ENCODE results near the gene MFSD2B. TPM values are rescaled to one million over a fixed set of nuclear protein-coding genes. Genes with fewer than 3 reads are reported as not detected.
A peak's percentile ranks its signal among the peaks of the same experiment; 100 is the strongest.

MFSD2B gene, protein sequence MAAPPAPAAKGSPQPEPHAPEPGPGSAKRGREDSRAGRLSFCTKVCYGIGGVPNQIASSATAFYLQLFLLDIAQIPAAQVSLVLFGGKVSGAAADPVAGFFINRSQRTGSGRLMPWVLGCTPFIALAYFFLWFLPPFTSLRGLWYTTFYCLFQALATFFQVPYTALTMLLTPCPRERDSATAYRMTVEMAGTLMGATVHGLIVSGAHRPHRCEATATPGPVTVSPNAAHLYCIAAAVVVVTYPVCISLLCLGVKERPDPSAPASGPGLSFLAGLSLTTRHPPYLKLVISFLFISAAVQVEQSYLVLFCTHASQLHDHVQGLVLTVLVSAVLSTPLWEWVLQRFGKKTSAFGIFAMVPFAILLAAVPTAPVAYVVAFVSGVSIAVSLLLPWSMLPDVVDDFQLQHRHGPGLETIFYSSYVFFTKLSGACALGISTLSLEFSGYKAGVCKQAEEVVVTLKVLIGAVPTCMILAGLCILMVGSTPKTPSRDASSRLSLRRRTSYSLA
- 0.38 TPM for total RNA-seq
- long read RNA-seq, partial matches to known transcripts, result 2 of 9 reads
- long read RNA-seq, other reads (novel, unspliced or antisense), result 7 of 9 reads

DNA sequence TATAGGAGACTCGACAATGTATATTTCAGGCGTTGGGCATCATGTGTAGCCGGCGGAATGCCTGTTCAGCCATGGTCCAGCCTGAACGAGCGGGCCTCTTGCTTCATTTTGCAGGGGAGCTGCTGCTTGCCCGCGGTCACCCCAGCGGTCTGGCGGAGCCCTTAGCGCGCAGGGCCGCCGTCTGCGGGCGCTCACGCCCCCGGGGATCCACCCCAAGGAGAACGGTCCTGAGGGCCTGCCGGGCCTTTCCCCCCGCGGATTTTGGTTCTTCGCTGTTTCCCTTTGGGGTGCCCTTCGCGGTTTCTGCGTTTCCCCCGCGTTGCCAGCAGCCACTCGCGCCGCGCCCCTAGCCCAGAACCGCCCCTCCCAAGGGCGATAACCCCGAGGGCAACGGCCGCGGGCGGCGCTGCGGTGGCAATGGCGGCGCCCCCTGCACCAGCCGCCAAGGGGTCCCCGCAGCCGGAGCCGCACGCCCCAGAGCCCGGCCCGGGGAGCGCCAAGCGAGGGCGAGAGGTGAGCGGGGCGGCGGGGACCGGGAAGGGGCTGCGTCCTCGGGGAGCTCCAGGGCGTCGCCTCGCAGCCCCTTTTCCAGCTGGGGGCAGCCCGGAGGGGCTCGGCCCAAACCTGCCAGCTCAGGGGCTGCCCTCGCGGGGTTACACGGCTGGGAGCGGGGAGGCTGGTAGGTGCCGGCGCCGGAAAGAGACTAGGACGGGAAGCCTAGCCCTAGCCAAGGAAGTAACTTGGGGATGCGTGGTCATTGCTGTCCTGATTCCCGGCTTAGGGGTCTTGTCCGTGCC lies at the start of gene MFSD2B:
Gene MFSD2B, plus strand, starts transcription at position 406 of the 797 bp plus-strand sequence. Its CDS starts 12 bp downstream, at position 418.
- Histone ChIP-seq H3K27ac (no peak within 1 kb of the TSS), H3K36me3 (no peaks in the 10 kb centered on the region), H3K4me1 (peaks cover 14% of the 10 kb centered on the region), H3K27me3 (ENCODE audit: low read depth) (peaks cover 31% of the 10 kb centered on the region), H3K4me3 (peak within 1 kb of the TSS; percentile 44), H3K9me3 (no peaks in the 10 kb centered on the region)
- TF ChIP-seq, protein P1, sequence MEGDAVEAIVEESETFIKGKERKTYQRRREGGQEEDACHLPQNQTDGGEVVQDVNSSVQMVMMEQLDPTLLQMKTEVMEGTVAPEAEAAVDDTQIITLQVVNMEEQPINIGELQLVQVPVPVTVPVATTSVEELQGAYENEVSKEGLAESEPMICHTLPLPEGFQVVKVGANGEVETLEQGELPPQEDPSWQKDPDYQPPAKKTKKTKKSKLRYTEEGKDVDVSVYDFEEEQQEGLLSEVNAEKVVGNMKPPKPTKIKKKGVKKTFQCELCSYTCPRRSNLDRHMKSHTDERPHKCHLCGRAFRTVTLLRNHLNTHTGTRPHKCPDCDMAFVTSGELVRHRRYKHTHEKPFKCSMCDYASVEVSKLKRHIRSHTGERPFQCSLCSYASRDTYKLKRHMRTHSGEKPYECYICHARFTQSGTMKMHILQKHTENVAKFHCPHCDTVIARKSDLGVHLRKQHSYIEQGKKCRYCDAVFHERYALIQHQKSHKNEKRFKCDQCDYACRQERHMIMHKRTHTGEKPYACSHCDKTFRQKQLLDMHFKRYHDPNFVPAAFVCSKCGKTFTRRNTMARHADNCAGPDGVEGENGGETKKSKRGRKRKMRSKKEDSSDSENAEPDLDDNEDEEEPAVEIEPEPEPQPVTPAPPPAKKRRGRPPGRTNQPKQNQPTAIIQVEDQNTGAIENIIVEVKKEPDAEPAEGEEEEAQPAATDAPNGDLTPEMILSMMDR (IDR thresholded peaks at IDR 0.05), result no peak
- ATAC-seq (peak; percentile 47 to 55), DNase-seq (no peak)
- intact Hi-C loops (cut with DNase I), result no loop called here

DNA sequence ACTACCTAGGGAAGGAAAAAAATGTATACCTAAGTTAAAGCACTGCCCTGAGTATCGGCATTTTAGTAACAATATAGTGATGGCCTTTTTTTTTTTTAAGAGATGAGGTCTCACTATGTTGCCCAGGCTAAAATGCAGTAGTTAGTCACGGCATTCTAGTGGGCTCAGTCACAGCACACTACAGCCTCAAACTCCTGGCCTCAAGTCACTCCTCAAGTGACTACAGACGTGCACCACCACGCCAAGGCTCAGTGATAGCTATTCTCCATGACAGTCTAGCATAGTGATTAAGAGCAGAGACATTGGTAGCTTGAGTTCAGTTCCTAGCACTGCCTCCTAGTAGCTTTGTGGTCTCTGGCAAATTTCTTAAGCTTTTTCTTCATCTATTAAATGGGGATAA lies 42.0 kb upstream of the MFSD2B start:
- ATAC-seq (no peak), DNase-seq (no peak)
- intact Hi-C loops (cut with DNase I), result no loop called here
- Histone ChIP-seq H3K4me1 (no peaks in the 10 kb centered on the region), H3K9me3 (no peaks in the 10 kb centered on the region), H3K36me3 (peaks cover 12% of the 10 kb centered on the region), H3K4me3 (no peak overlapping the region), H3K27ac (no peak overlapping the region), H3K27me3 (ENCODE audit: low read depth) (no peaks in the 10 kb centered on the region)
- TF ChIP-seq, protein P1 (IDR thresholded peaks at IDR 0.05), result no peak

DNA sequence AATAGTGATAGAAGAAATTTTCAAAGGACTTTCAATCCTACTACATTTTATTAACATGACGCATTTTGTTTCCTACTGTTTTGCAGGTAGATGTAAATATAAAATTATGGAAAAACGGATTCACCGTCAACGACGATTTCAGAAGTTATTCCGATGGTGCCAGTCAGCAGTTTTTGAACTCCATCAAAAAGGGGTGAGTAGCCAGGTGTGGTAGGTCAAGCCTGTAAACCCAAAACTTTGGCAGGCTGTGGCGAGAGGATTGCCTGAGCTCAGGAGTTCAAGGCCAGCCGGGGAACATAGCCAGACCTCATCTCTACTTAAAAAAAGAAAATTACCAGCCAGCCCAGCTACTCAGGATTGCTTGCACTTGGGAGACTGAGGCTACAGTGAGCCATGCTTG lies 33.0 kb upstream of the MFSD2B start:
- intact Hi-C loops (cut with DNase I), result no loop called here
- no peak for DNase-seq
- Histone ChIP-seq H3K27ac (no peak overlapping the region), H3K9me3 (no peaks in the 10 kb centered on the region), H3K27me3 (ENCODE audit: low read depth) (no peaks in the 10 kb centered on the region), H3K4me3 (no peak overlapping the region), H3K36me3 (peaks cover 34% of the 10 kb centered on the region), H3K4me1 (no peaks in the 10 kb centered on the region)
- ATAC-seq, result no peak
- TF ChIP-seq, protein P1 (IDR thresholded peaks at IDR 0.05), result no peak

DNA sequence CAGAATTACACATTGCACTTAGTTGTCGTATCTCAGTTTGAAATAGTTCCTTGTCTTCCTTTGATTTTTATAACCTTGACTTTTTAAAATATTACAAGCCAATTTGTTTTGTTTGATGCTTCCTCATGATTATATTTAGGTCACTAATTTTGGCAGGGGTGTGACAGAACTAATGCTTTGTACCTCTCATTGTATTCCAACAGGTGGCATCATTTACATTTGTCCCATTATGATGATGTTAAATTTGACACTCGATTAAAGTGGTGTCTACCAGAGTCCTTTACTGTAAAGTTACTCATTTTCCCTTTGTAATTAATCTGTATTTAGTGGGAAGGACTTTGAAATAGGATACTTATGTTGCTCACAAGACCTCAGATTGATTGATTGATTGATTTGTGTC lies 21.5 kb upstream of the MFSD2B start:
- intact Hi-C loops (cut with DNase I), result no loop called here
- H3K36me3 ChIP-seq, result peaks cover 24% of the 10 kb centered on the region

DNA sequence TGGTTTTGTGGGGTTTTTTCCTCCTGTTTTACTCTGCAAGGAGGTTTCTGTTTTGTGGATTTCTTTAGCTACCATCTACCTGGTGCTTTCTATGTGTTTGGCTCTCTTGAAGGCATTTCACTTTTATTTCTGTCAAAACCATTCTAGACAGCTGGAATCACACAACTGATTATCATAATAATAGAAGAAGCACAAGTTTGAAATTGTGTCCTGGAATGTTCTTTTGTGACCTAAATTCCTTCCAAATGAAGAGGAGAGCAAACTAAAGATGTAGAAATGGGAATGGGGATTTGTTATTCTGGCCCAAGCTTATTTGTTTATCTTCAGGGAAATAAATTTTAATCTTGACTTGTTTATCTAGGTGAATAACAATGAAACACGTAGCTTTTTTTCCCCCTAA lies 17.0 kb upstream of the MFSD2B start:
- Histone ChIP-seq H3K27me3 (ENCODE audit: low read depth) (no peaks in the 10 kb centered on the region), H3K4me1 (no peaks in the 10 kb centered on the region), H3K9me3 (no peaks in the 10 kb centered on the region), H3K36me3 (peaks cover 6% of the 10 kb centered on the region), H3K4me3 (no peak overlapping the region), H3K27ac (no peak overlapping the region)
- intact Hi-C loops (cut with DNase I), result no loop called here
- TF ChIP-seq, protein P1 (IDR thresholded peaks at IDR 0.05), result no peak
- DNase-seq (no peak), ATAC-seq (no peak)

More for the DNA sequence above, 21.5 kb upstream of the MFSD2B start:
- Histone ChIP-seq H3K9me3 (no peaks in the 10 kb centered on the region), H3K27ac (no peak overlapping the region), H3K4me3 (no peak overlapping the region), H3K27me3 (ENCODE audit: low read depth) (no peaks in the 10 kb centered on the region), H3K4me1 (no peaks in the 10 kb centered on the region)
- ATAC-seq (no peak), DNase-seq (no peak)
- TF ChIP-seq, protein P1 (IDR thresholded peaks at IDR 0.05), result peak; percentile 27

All from lower lobe of right lung (tissue), 2 donors.